Stimulated activated naive CD8-positive, alpha-beta T cell treated with anti-CD3 and anti-CD28 coated beads, Interleukin-15, Interleukin-2, amounts not matched to agents 100 U/mL and 50 U/mL, for 24 hours (primary cell): ENCODE results near the gene XG.
"Not testable (repeated sequence)": the region's sequence is repeated elsewhere in the genome, so short reads cannot be mapped to it uniquely, and the experiment has no call there.

ENCODE experiments used
- ATAC-seq: fragments of 150-1000 bp; cut with Tn5 transposase; one replicate; pipeline ENCODE4 v1.10.0; 2021
- DNase-seq: peaks from one replicate; pipeline ENCODE4 v3.0.0; 2021

The XG gene

GRCh38 chrX:2751874-2752300 lies at the start of gene XG:
Gene XG (plus strand): TSS chrX:2752040. CDS start chrX:2752275, 235 bp downstream.
- DNase-seq, ATAC-seq: not testable (repeated sequence)

GRCh38 chrX:2703991-2704369 lies 47.9 kb upstream of the XG start:
- DNase-seq (peak; percentile 22), ATAC-seq (no peak)

- ATAC-seq (no peak), DNase-seq (no peak)
Measured at GRCh38 chrX:2705046-2705832, 46.6 kb upstream of the XG start.

GRCh38 chrX:2707334-2707760 lies 44.5 kb upstream of the XG start:
- ATAC-seq: peak; percentile 76
- DNase-seq: peak; percentile 74

GRCh38 chrX:2708021-2708420 lies 43.8 kb upstream of the XG start:
- ATAC-seq (peak; percentile 14), DNase-seq (peak; percentile 32)

GRCh38 chrX:2708592-2709188 lies 43.1 kb upstream of the XG start:
- no peak for ATAC-seq

GRCh38 chrX:2709556-2709955 lies 42.3 kb upstream of the XG start:
- DNase-seq (no peak), ATAC-seq (no peak)

More at GRCh38 chrX:2708592-2709188, 43.1 kb upstream of the XG start:
- no peak for DNase-seq

GRCh38 chrX:2710041-2710840 lies 41.6 kb upstream of the XG start:
- DNase-seq (peak; percentile 50), ATAC-seq (peak; percentile 61)

- ATAC-seq (no peak), DNase-seq (no peak)
Measured at GRCh38 chrX:2711441-2711840, 40.4 kb upstream of the XG start.

GRCh38 chrX:2712428-2712827 lies 39.4 kb upstream of the XG start:
- no peak for ATAC-seq
- no peak for DNase-seq

GRCh38 chrX:2712890-2713840 lies 38.7 kb upstream of the XG start:
- ATAC-seq (no peak), DNase-seq (no peak)

- DNase-seq (peak; percentile 45), ATAC-seq (no peak)
Measured at GRCh38 chrX:2714551-2714950, 37.3 kb upstream of the XG start.

GRCh38 chrX:2715066-2715600 lies 36.7 kb upstream of the XG start:
- ATAC-seq: no peak
- DNase-seq: no peak

- DNase-seq: no peak
- peak; percentile 58 for ATAC-seq
Measured at GRCh38 chrX:2717312-2717711, 34.5 kb upstream of the XG start.

GRCh38 chrX:2718821-2719220 lies 33.0 kb upstream of the XG start:
- ATAC-seq (no peak), DNase-seq (no peak)

GRCh38 chrX:2719774-2720447 lies 31.9 kb upstream of the XG start:
- ATAC-seq (no peak), DNase-seq (no peak)

- ATAC-seq (no peak), DNase-seq (no peak)
Measured at GRCh38 chrX:2723286-2723879, 28.5 kb upstream of the XG start.

- DNase-seq, ATAC-seq: not testable (repeated sequence)
Measured at GRCh38 chrX:2727264-2727663, 24.6 kb upstream of the XG start.

- DNase-seq: no peak
- ATAC-seq: no peak
Measured at GRCh38 chrX:2732076-2732475, 19.8 kb upstream of the XG start.

- DNase-seq (no peak), ATAC-seq (no peak)
Measured at GRCh38 chrX:2732649-2733048, 19.2 kb upstream of the XG start.
